GM12875 (cell line): ENCODE data around the gene TSHZ2.

Experiments used
- H3K4me3 ChIP-seq: one replicate; pipeline ENCODE4 v1.5.1; 2011; ENCODE audit warnings: low read depth, low read length, control low read depth
- CTCF ChIP-seq: IDR thresholded peaks from 2 replicates; pipeline ENCODE4 v1.5.1; 2011; ENCODE audit warnings: low read depth, mild to moderate bottlenecking, control low read depth, inconsistent platforms, low read length, moderate library complexity, borderline replicate concordance; ENCODE audit not compliant: insufficient read depth

TSHZ2 gene

GRCh38 chr20:53260591-53260990, 288.4 kb downstream of the TSHZ2 start:
- no peak for TF ChIP-seq CTCF
- no peak overlapping the region for H3K4me3 ChIP-seq

- TF ChIP-seq CTCF = no peak
- no peak overlapping the region for H3K4me3 ChIP-seq
Measured at GRCh38 chr20:53262365-53262764, 290.2 kb downstream of the TSHZ2 start.

GRCh38 chr20:53263554-53264438, 291.6 kb downstream of the TSHZ2 start:
- no peak overlapping the region for H3K4me3 ChIP-seq
- TF ChIP-seq CTCF = no peak

GRCh38 chr20:53264604-53265003, 292.4 kb downstream of the TSHZ2 start:
- H3K4me3 ChIP-seq = no peak overlapping the region
- TF ChIP-seq CTCF = no peak

- no peak overlapping the region for H3K4me3 ChIP-seq
- TF ChIP-seq CTCF = no peak
Measured at GRCh38 chr20:53265304-53265875, 293.2 kb downstream of the TSHZ2 start.

GRCh38 chr20:53269380-53269779, 297.2 kb downstream of the TSHZ2 start:
- no peak overlapping the region for H3K4me3 ChIP-seq
- no peak for TF ChIP-seq CTCF

- H3K4me3 ChIP-seq = no peak overlapping the region
- TF ChIP-seq CTCF = no peak
Measured at GRCh38 chr20:53270792-53271375, 298.7 kb downstream of the TSHZ2 start.
